Esophagus muscularis mucosa (tissue), 4 donors: ENCODE measurements around the gene MTMR2.

Source experiments
- EP300 ChIP-seq: sonication (generic); formaldehyde crosslinking; IDR thresholded peaks from one replicate; pipeline ENCODE4 v1.6.1; 2017; ENCODE audit warnings: antibody characterized with exemption
- POLR2A ChIP-seq: fragments of 450-650 bp; IDR thresholded peaks from one replicate; pipeline ENCODE4 v1.6.1; 2017; ENCODE audit warnings: antibody characterized with exemption, moderate library complexity, mild to moderate bottlenecking, low read depth
- TF ChIP-seq, protein P1 (sequence below), 3 experiments: fragments of 200-600 bp in 2 of 3; fragments of 450-650 bp in 1 of 3; sonication (generic) in 2 of 3; IDR thresholded peaks; one replicate each; pipeline ENCODE4 v1.5.1; 2017 to 2019; ENCODE audit warnings: antibody characterized with exemption in 3 of 3, mild to moderate bottlenecking in 2 of 3, moderate library complexity in 1 of 3

DNA sequence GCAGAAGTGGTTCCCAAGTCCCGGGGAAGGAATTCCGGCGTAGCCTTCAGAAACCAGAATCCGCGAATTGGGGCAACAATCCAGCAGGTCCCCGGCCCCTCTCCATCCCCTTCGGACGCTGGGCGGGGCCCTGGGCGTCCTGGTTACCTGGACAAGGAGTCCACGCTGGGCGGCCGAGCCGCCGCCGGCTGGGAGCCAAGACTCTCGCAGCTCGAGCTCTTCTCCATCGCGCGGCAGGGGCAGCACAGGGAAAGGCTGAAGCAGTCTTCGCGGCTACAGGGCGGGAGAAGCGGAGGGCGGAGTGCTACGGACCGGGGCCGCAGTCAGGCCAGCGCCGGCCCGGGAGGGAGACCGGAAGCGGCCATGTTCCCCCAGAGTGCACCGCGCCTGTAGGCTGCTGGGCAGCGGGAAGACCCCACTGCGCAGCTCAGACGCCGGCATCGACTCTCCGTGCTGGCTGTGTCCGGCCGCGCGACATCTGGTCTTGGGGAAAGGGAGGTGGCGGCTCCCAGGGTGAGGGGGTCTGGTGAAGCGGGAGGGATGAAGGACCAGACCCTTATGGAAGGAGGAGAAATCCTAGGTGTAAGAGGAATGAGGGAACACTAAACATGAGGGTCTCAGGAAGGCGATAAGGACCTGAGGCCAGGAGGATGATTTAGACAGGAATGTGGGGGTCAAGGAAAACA lies at the start of gene MTMR2:
- TF ChIP-seq, protein P1, sequence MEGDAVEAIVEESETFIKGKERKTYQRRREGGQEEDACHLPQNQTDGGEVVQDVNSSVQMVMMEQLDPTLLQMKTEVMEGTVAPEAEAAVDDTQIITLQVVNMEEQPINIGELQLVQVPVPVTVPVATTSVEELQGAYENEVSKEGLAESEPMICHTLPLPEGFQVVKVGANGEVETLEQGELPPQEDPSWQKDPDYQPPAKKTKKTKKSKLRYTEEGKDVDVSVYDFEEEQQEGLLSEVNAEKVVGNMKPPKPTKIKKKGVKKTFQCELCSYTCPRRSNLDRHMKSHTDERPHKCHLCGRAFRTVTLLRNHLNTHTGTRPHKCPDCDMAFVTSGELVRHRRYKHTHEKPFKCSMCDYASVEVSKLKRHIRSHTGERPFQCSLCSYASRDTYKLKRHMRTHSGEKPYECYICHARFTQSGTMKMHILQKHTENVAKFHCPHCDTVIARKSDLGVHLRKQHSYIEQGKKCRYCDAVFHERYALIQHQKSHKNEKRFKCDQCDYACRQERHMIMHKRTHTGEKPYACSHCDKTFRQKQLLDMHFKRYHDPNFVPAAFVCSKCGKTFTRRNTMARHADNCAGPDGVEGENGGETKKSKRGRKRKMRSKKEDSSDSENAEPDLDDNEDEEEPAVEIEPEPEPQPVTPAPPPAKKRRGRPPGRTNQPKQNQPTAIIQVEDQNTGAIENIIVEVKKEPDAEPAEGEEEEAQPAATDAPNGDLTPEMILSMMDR (IDR thresholded peaks at IDR 0.05), result no peak
- no peak for TF ChIP-seq EP300
- peak; percentile 21 for TF ChIP-seq POLR2A
